Neural progenitor cell (in vitro differentiated cells): Measurements from ENCODE around the gene CAPN8. TPM values are rescaled to one million over a fixed set of nuclear protein-coding genes. Genes with fewer than 3 reads are reported as not detected.

Source experiments
- DNase-seq: peaks from one replicate; pipeline ENCODE4 v3.0.0-alpha.2; 2016; ENCODE audit warnings: low spot score
- H2AFZ ChIP-seq: fragments of 200-600 bp; sonication (generic); replicated peaks from 2 replicates; pipeline ENCODE4 v1.6.1; 2016; ENCODE audit warnings: antibody characterized with exemption
- H3F3A ChIP-seq: fragments of 200-600 bp; sonication (generic); 2 replicates; pipeline ENCODE4 v1.6.1; 2016; ENCODE audit warnings: antibody characterized with exemption, low read depth
- H3K27ac ChIP-seq: fragments of 200-600 bp; sonication (generic); 2 replicates; pipeline ENCODE4 v1.5.1; 2016; ENCODE audit warnings: mild to moderate bottlenecking
- H3K27me3 ChIP-seq: fragments of 200-600 bp; sonication (generic); 2 replicates; pipeline ENCODE4 v1.6.1; 2016; ENCODE audit warnings: mild to moderate bottlenecking, moderate library complexity
- H3K36me3 ChIP-seq: fragments of 200-600 bp; sonication (generic); 2 replicates; pipeline ENCODE4 v1.5.1; 2016
- H3K4me1 ChIP-seq: fragments of 200-600 bp; sonication (generic); 2 replicates; pipeline ENCODE4 v1.6.1; 2016; ENCODE audit warnings: mixed run types
- H3K4me2 ChIP-seq: fragments of 200-600 bp; sonication (generic); 2 replicates; pipeline ENCODE4 v1.6.1; 2016
- H3K4me3 ChIP-seq: fragments of 200-600 bp; sonication (generic); 2 replicates; pipeline ENCODE4 v1.5.1; 2016
- H3K79me2 ChIP-seq: fragments of 200-600 bp; sonication (generic); 2 replicates; pipeline ENCODE4 v1.6.1; 2016; ENCODE audit warnings: low read depth
- H3K9ac ChIP-seq: fragments of 200-600 bp; sonication (generic); 2 replicates; pipeline ENCODE4 v1.6.1; 2016
- H3K9me3 ChIP-seq: fragments of 200-600 bp; sonication (generic); 2 replicates; pipeline ENCODE4 v1.5.1; 2016; ENCODE audit warnings: low read depth
- H4K20me1 ChIP-seq: fragments of 200-600 bp; sonication (generic); 2 replicates; pipeline ENCODE4 v1.6.1; 2016; ENCODE audit warnings: low read depth
- H3K27ac Mint-ChIP-seq: 3 replicates; pipeline ENCODE4 v1.8.0; 2021; ENCODE audit warnings: mixed read lengths
- H3K27me3 Mint-ChIP-seq: 2 replicates; pipeline ENCODE4 v1.8.0; 2022; ENCODE audit warnings: low read depth, mild to moderate bottlenecking, inconsistent platforms, moderate library complexity, mixed read lengths; ENCODE audit not compliant: insufficient read depth
- H3K36me3 Mint-ChIP-seq: 3 replicates; pipeline ENCODE4 v1.8.0; 2021; ENCODE audit warnings: mixed read lengths
- H3K4me1 Mint-ChIP-seq: 3 replicates; pipeline ENCODE4 v1.8.0; 2021; ENCODE audit warnings: mixed read lengths
- H3K4me3 Mint-ChIP-seq: 3 replicates; pipeline ENCODE4 v1.8.0; 2021; ENCODE audit warnings: mild to moderate bottlenecking, moderate library complexity, mixed read lengths
- H3K9me3 Mint-ChIP-seq: 3 replicates; pipeline ENCODE4 v1.8.0; 2020; ENCODE audit warnings: mixed read lengths
- CTCF ChIP-seq: fragments of 200-600 bp; sonication (generic); IDR thresholded peaks from 2 replicates; pipeline ENCODE4 v1.5.1; 2017; ENCODE audit warnings: antibody characterized with exemption, mild to moderate bottlenecking
- EZH2 ChIP-seq: fragments of 200-600 bp; sonication (generic); IDR thresholded peaks from 2 replicates; pipeline ENCODE4 v1.6.1; 2017; ENCODE audit warnings: antibody characterized with exemption, mild to moderate bottlenecking, moderate library complexity
- EZH2phosphoT487 ChIP-seq: fragments of 200-600 bp; sonication (generic); IDR thresholded peaks from 2 replicates; pipeline ENCODE4 v1.6.1; 2017; ENCODE audit warnings: antibody characterized with exemption
- total RNA-seq: library from RNA; depleted of rRNA; stranded (reverse); fragments of >200 nt; gene quantifications from 2 replicates; pipeline ENCODE4 v1.2.3, GENCODE V29; 2015; ENCODE audit warnings: low replicate concordance

The CAPN8 gene
- total RNA-seq, 1 donor from 2014 or later: not detected

- Mint-ChIP-seq H3K4me3 (no peak overlapping the region), H3K27me3 (peaks cover 2% of the 10 kb centered on the region)
- H2AFZ ChIP-seq: peak overlapping the region; percentile 50
These were observed 124.9 kb downstream of the CAPN8 start for GRCh38 chr1:223540485-223541106.

GRCh38 chr1:223539750-223540149 is 125.8 kb downstream of the CAPN8 start:
- Histone ChIP-seq H3K9me3 (no peaks in the 10 kb centered on the region), H3K4me1 (no peaks in the 10 kb centered on the region), H3K4me3 (no peak overlapping the region), H3K79me2 (no peaks in the 10 kb centered on the region), H3K36me3 (no peaks in the 10 kb centered on the region), H2AFZ (no peak overlapping the region), H3K27ac (no peak overlapping the region), H3K27me3 (no peaks in the 10 kb centered on the region), H4K20me1 (no peaks in the 10 kb centered on the region), H3K9ac (no peak overlapping the region), H3K4me2 (no peak overlapping the region), H3F3A (no peaks in the 10 kb centered on the region)
- TF ChIP-seq EZH2phosphoT487: no peak
- TF ChIP-seq EZH2: no peak
- no peak for TF ChIP-seq CTCF
- Mint-ChIP-seq H3K27me3 (no peaks in the 10 kb centered on the region), H3K9me3 (no peaks in the 10 kb centered on the region), H3K36me3 (no peaks in the 10 kb centered on the region), H3K4me3 (no peak overlapping the region), H3K4me1 (no peaks in the 10 kb centered on the region), H3K27ac (no peak overlapping the region)
- no peak for DNase-seq

More at GRCh38 chr1:223540485-223541106, 124.9 kb downstream of the CAPN8 start:
- Histone ChIP-seq H3K4me2 (no peak overlapping the region), H3K27me3 (no peaks in the 10 kb centered on the region), H3K4me1 (no peaks in the 10 kb centered on the region), H3K36me3 (no peaks in the 10 kb centered on the region), H3F3A (no peaks in the 10 kb centered on the region), H3K4me3 (no peak overlapping the region), H4K20me1 (no peaks in the 10 kb centered on the region), H3K9me3 (no peaks in the 10 kb centered on the region), H3K9ac (no peak overlapping the region), H3K27ac (no peak overlapping the region), H3K79me2 (no peaks in the 10 kb centered on the region)
- no peaks in the 10 kb centered on the region for H3K36me3 Mint-ChIP-seq
- no peak for DNase-seq
- H3K27ac Mint-ChIP-seq: no peak overlapping the region
- H3K9me3 Mint-ChIP-seq: no peaks in the 10 kb centered on the region
- no peaks in the 10 kb centered on the region for H3K4me1 Mint-ChIP-seq
- TF ChIP-seq CTCF: no peak
- TF ChIP-seq EZH2: no peak
- no peak for TF ChIP-seq EZH2phosphoT487

- Histone ChIP-seq H3K27ac (no peak overlapping the region), H2AFZ (no peak overlapping the region), H3K4me1 (no peaks in the 10 kb centered on the region), H3K79me2 (no peaks in the 10 kb centered on the region), H4K20me1 (no peaks in the 10 kb centered on the region), H3F3A (no peaks in the 10 kb centered on the region), H3K4me3 (no peak overlapping the region), H3K36me3 (no peaks in the 10 kb centered on the region), H3K4me2 (no peak overlapping the region), H3K9ac (no peak overlapping the region), H3K9me3 (no peaks in the 10 kb centered on the region), H3K27me3 (no peaks in the 10 kb centered on the region)
- no peaks in the 10 kb centered on the region for H3K4me1 Mint-ChIP-seq
- no peak overlapping the region for H3K27ac Mint-ChIP-seq
- peak overlapping the region; percentile 13 for H3K4me3 Mint-ChIP-seq
- H3K27me3 Mint-ChIP-seq: no peaks in the 10 kb centered on the region
- TF ChIP-seq EZH2phosphoT487: no peak
- no peak for TF ChIP-seq EZH2
- TF ChIP-seq CTCF: no peak
- DNase-seq: no peak
- no peaks in the 10 kb centered on the region for H3K9me3 Mint-ChIP-seq
- no peaks in the 10 kb centered on the region for H3K36me3 Mint-ChIP-seq
These were observed 126.5 kb downstream of the CAPN8 start for GRCh38 chr1:223538981-223539380.
